Astrocyte (in vitro differentiated cells and primary cell): ENCODE measurements around the gene SLC48A1. TPM values are rescaled to one million over a fixed set of nuclear protein-coding genes. Genes with fewer than 3 reads are reported as not detected.

Source experiments
- DNase-seq: peaks from one replicate; pipeline ENCODE4 v3.0.0-alpha.2; 2010; ENCODE audit warnings: low read depth
- FAIRE-seq: peaks from 2 replicates; lab custom pipeline; 2011; peaks lifted over from hg19 to GRCh38; lab: Jason Lieb, UNC
- H2AFZ ChIP-seq: 2 replicates; pipeline ENCODE4 v1.6.0; 2012; ENCODE audit warnings: low read depth, low read length, inconsistent platforms
- H3K27ac ChIP-seq: 2 replicates; pipeline ENCODE4 v1.5.1; 2011; ENCODE audit warnings: low read depth, low read length, inconsistent platforms
- H3K27me3 ChIP-seq: 2 replicates; pipeline ENCODE4 v1.6.0; 2011; ENCODE audit warnings: low read length, inconsistent platforms; ENCODE audit not compliant: insufficient read depth
- H3K36me3 ChIP-seq: 2 replicates; pipeline ENCODE4 v1.5.1; 2011; ENCODE audit warnings: low read length, inconsistent platforms; ENCODE audit not compliant: insufficient read depth
- H3K4me1 ChIP-seq: 2 replicates; pipeline ENCODE4 v1.5.1; 2011; ENCODE audit warnings: low read length, inconsistent platforms; ENCODE audit not compliant: insufficient read depth
- H3K4me2 ChIP-seq: 2 replicates; pipeline ENCODE4 v1.6.0; 2012; ENCODE audit warnings: low read length, inconsistent platforms
- H3K4me3 ChIP-seq: 2 replicates; pipeline ENCODE4 v1.5.1; 2011; ENCODE audit warnings: low read depth, mild to moderate bottlenecking, low read length, inconsistent platforms; ENCODE audit not compliant: insufficient read depth
- H3K79me2 ChIP-seq: 2 replicates; pipeline ENCODE4 v1.6.0; 2012; ENCODE audit warnings: mild to moderate bottlenecking, low read length, inconsistent platforms; ENCODE audit not compliant: insufficient read depth
- H3K9ac ChIP-seq: 2 replicates; pipeline ENCODE4 v1.6.0; 2012; ENCODE audit warnings: mild to moderate bottlenecking, low read length, inconsistent platforms
- H3K9me3 ChIP-seq: 2 replicates; pipeline ENCODE4 v1.5.1; 2012; ENCODE audit warnings: low read depth, mild to moderate bottlenecking, low read length, inconsistent platforms; ENCODE audit not compliant: insufficient read depth
- H4K20me1 ChIP-seq: 2 replicates; pipeline ENCODE4 v1.6.0; 2012; ENCODE audit warnings: low read length, inconsistent platforms; ENCODE audit not compliant: insufficient read depth
- H3K27ac Mint-ChIP-seq: one replicate; pipeline ENCODE4 v1.8.0; 2021; ENCODE audit warnings: mild to moderate bottlenecking, mixed read lengths; ENCODE audit not compliant: unreplicated experiment
- H3K27me3 Mint-ChIP-seq: one replicate; pipeline ENCODE4 v1.8.0; 2021; ENCODE audit warnings: low read depth, mixed read lengths; ENCODE audit not compliant: unreplicated experiment
- H3K36me3 Mint-ChIP-seq: one replicate; pipeline ENCODE4 v1.8.0; 2021; ENCODE audit warnings: low read depth, mixed read lengths; ENCODE audit not compliant: unreplicated experiment
- H3K4me1 Mint-ChIP-seq: one replicate; pipeline ENCODE4 v1.8.0; 2021; ENCODE audit warnings: low read depth, mixed read lengths; ENCODE audit not compliant: unreplicated experiment
- H3K4me3 Mint-ChIP-seq: one replicate; pipeline ENCODE4 v1.8.0; 2021; ENCODE audit warnings: mild to moderate bottlenecking, moderate library complexity, mixed read lengths; ENCODE audit not compliant: unreplicated experiment
- H3K9me3 Mint-ChIP-seq: one replicate; pipeline ENCODE4 v1.8.0; 2021; ENCODE audit warnings: mild to moderate bottlenecking, mixed read lengths; ENCODE audit not compliant: unreplicated experiment
- EZH2 ChIP-seq: IDR thresholded peaks from 2 replicates; pipeline ENCODE4 v1.6.1; 2012; ENCODE audit warnings: mild to moderate bottlenecking, low read length, inconsistent platforms; ENCODE audit not compliant: insufficient read depth
- total RNA-seq: library from RNA; stranded (reverse); gene quantifications from 2 replicates; pipeline ENCODE4 v1.2.1, GENCODE V29; 2021
- TF ChIP-seq, protein P1 (sequence below): IDR thresholded peaks from 2 replicates; pipeline ENCODE4 v1.5.1; 2011; ENCODE audit warnings: low read depth, mild to moderate bottlenecking, inconsistent platforms, low read length, moderate library complexity; ENCODE audit not compliant: insufficient read depth

The SLC48A1 gene
- total RNA-seq, 1 donor from 2014 or later: 23.8 TPM

DNA sequence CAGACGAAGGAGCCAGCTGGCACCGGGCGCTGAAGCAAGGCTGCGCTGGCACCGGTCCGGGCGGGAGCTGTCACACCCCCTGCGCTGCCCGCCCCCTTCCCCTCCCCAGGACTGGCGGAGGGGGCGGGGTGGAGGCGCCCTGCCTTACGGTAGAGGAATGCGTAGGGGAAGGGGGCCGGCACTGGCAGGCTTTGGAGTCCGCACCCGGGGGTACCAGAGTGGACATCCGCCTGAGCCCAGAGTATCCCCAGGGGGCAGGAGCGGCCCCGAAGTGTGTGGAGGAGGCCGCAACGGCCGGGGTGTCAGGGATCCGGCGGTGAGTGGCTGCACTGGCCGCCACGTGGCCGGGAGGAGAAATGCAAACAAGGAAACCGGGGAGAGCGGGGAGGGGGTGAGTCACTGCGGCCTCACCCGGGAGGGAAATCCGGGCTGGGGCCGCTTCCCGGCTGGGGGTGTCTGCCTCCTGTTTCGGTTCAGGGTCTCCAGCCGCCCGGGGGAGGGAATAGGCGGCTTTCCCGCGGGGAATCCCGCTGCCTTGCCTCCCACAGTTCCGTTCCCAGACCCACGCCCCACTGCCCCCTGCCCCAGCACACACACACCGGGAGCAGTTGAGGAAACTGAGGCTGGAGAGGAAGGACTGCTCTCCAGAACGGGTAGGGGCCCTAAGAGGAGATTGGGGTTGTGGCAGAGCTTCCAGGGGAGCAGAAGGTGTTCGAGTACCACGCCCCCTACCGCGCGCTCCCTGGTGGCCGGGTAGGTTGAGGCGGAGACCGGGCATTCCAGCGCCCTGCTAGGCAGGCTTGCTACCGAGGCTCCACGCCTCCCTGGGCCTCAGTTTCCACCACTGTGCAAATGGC, 14.0 kb upstream of the SLC48A1 start, which contains the start of gene RAPGEF3:
TSS of gene RAPGEF3 (minus strand) at position 47 of the 857 bp plus-strand sequence. CDS start 324 bp downstream, outside the sequence.
- no peaks in the 10 kb centered on the region for H3K9me3 ChIP-seq

DNA sequence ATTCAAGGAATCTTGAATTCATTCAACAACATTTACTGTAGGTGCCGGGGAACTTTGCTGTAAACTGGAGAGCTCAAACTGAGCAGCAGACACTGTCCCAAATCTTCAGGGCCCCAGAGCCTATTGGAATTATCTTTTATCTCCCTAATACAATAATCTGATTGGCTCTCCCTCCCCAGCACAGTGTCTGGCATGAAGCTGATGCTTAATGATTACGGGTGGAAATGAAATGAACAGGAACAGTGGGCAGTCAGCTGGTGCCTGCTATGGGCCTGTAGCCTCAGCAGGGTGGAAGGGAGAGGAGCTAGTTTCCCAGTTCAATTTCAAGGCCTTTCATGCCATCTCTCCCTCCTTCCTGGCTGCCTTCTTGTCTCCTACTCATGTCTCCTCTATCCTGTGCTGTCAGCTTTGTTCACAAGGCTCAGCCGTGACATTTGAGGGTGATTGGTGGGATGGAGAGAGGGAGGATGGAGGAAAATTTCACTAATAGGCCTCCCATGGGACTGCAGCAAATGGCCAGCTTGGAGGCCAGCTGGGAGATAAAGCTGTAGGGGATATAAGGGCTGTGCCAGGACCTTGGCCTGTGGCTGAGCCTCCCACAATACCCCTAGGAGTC, 10.1 kb upstream of the SLC48A1 start:
- H3K36me3 ChIP-seq: no peaks in the 10 kb centered on the region
- H3K4me1 ChIP-seq: peaks cover 18% of the 10 kb centered on the region
- H3K79me2 ChIP-seq: no peaks in the 10 kb centered on the region
- no peaks in the 10 kb centered on the region for H3K9me3 ChIP-seq
- TF ChIP-seq EZH2: no peak
- TF ChIP-seq, protein P1, sequence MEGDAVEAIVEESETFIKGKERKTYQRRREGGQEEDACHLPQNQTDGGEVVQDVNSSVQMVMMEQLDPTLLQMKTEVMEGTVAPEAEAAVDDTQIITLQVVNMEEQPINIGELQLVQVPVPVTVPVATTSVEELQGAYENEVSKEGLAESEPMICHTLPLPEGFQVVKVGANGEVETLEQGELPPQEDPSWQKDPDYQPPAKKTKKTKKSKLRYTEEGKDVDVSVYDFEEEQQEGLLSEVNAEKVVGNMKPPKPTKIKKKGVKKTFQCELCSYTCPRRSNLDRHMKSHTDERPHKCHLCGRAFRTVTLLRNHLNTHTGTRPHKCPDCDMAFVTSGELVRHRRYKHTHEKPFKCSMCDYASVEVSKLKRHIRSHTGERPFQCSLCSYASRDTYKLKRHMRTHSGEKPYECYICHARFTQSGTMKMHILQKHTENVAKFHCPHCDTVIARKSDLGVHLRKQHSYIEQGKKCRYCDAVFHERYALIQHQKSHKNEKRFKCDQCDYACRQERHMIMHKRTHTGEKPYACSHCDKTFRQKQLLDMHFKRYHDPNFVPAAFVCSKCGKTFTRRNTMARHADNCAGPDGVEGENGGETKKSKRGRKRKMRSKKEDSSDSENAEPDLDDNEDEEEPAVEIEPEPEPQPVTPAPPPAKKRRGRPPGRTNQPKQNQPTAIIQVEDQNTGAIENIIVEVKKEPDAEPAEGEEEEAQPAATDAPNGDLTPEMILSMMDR: no peak
- H3K4me1 Mint-ChIP-seq: peaks cover 15% of the 10 kb centered on the region
- no peak overlapping the region for H3K4me2 ChIP-seq
- no peak overlapping the region for H3K9ac ChIP-seq
- no peaks in the 10 kb centered on the region for H4K20me1 ChIP-seq
- no peaks in the 10 kb centered on the region for H3K27me3 ChIP-seq
- no peak overlapping the region for H2AFZ ChIP-seq
- no peak for FAIRE-seq
- no peak overlapping the region for H3K27ac ChIP-seq
- peaks cover 5% of the 10 kb centered on the region for H3K9me3 Mint-ChIP-seq
- peaks cover 20% of the 10 kb centered on the region for H3K27me3 Mint-ChIP-seq
- H3K27ac Mint-ChIP-seq: no peak overlapping the region
- no peak overlapping the region for H3K4me3 Mint-ChIP-seq
- H3K36me3 Mint-ChIP-seq: peaks cover 10% of the 10 kb centered on the region
- no peak for DNase-seq
- H3K4me3 ChIP-seq: no peak overlapping the region

More for the DNA sequence above, 14.0 kb upstream of the SLC48A1 start, which contains the start of gene RAPGEF3:
- Mint-ChIP-seq H3K27me3 (peaks cover 14% of the 10 kb centered on the region), H3K4me3 (peak within 1 kb of the TSS; percentile 80), H3K27ac (peak within 1 kb of the TSS; percentile 58), H3K36me3 (peaks cover 6% of the 10 kb centered on the region), H3K9me3 (no peaks in the 10 kb centered on the region), H3K4me1 (peaks cover 22% of the 10 kb centered on the region)
- FAIRE-seq: no peak
- TF ChIP-seq, protein P1: peak; percentile 23
- no peak for TF ChIP-seq EZH2
- Histone ChIP-seq H3K9ac (peak within 1 kb of the TSS; percentile 75), H2AFZ (peak within 1 kb of the TSS; percentile 84), H3K79me2 (no peaks in the 10 kb centered on the region), H3K27me3 (no peaks in the 10 kb centered on the region), H3K36me3 (no peaks in the 10 kb centered on the region), H3K4me1 (peaks cover 18% of the 10 kb centered on the region), H3K27ac (peak within 1 kb of the TSS; percentile 48), H4K20me1 (no peaks in the 10 kb centered on the region), H3K4me2 (peak within 1 kb of the TSS; percentile 87), H3K4me3 (peak within 1 kb of the TSS; percentile 66)
- peak; percentile 66 for DNase-seq
